ENCODE results near the gene INMT. TPM values are rescaled to one million over a fixed set of nuclear protein-coding genes. Genes with fewer than 3 reads are reported as not detected.

INMT gene
- polyA plus RNA-seq, 1 of the 3 experiments (the other 2 are of a cell fraction), result not detected

- no peaks in the 10 kb centered on the region for H4K20me1 ChIP-seq (ENCODE audit: insufficient read depth)
- H3K9ac ChIP-seq, result no peak overlapping the region
- no peak overlapping the region for H3K27ac ChIP-seq (ENCODE audit: low read depth in 2 of 2, low read length in 1 of 2)
- WGBS (ENCODE audit: low lambda C conversion rate), result 86% methylated on average over 2 of the region's 2 CpGs
- no peak overlapping the region for H2AFZ ChIP-seq (ENCODE audit: low read depth)
- no peaks in the 10 kb centered on the region for H3K9me3 ChIP-seq
- ChIA-PET CTCF (interaction anchor here (1.1 to 3.8 kb wide), 4 partner anchors 11 to 162 kb away, joined by 3 to 47 read pairs (median 3); no protein-coding TSS in a partner anchor), POLR2A (no interaction called here)
- H3K36me3 ChIP-seq (replicated peaks in 1 of 2; ENCODE audit: control insufficient read depth in 1 of 2, insufficient read depth in 2 of 2, low read length in 1 of 2), result no peaks in the 10 kb centered on the region
- no peak overlapping the region for H3K4me3 ChIP-seq (ENCODE audit: low read depth in 2 of 2, low read length in 1 of 2)
- H3K9me2 ChIP-seq, result no peaks in the 10 kb centered on the region
- H3K79me2 ChIP-seq (ENCODE audit: insufficient read depth), result no peaks in the 10 kb centered on the region
- H3K27me3 ChIP-seq (ENCODE audit: insufficient read depth), result peaks cover 48% of the 10 kb centered on the region
- no peak overlapping the region for H3K4me2 ChIP-seq
- TF ChIP-seq EZH2phosphoT487 (IDR thresholded peaks at IDR 0.05; ENCODE audit: borderline replicate concordance, low read depth), result no peak
- no peak for TF ChIP-seq EP300 (IDR thresholded peaks at IDR 0.05; ENCODE audit: borderline replicate concordance in 1 of 2, low read depth in 1 of 2, low read length in 1 of 2)
- TF ChIP-seq RAD21 (IDR thresholded peaks at IDR 0.05; ENCODE audit: low read length), result no peak
- TF ChIP-seq REST (IDR thresholded peaks at IDR 0.05; ENCODE audit: low read depth, low read length), result no peak
- no peak for TF ChIP-seq ELF1 (IDR thresholded peaks at IDR 0.05)
- TF ChIP-seq FOXJ3 (CRISPR knock-in tag; IDR thresholded peaks at IDR 0.05), result no peak
- no peak for TF ChIP-seq RXRA (IDR thresholded peaks at IDR 0.05; ENCODE audit: borderline replicate concordance, low read depth)
- no peak for DNase-seq
- H3F3A ChIP-seq (replicated peaks; ENCODE audit: insufficient read depth), result no peaks in the 10 kb centered on the region
- peaks cover 0 to 5% of the 10 kb centered on the region in 2 experiments; a peak in 1 of 4 replicates for H3K4me1 ChIP-seq (ENCODE audit: control insufficient read depth in 1 of 2, insufficient read depth in 2 of 2, low read depth in 1 of 2, low read length in 1 of 2)
These were observed 21.8 kb upstream of the INMT start for GRCh38 chr7:30730097-30730496.

- DNase-seq, result no peak
- Histone ChIP-seq H3K36me3 (replicated peaks in 1 of 2; ENCODE audit: control insufficient read depth in 1 of 2, insufficient read depth in 2 of 2, low read length in 1 of 2) (no peaks in the 10 kb centered on the region), H3K79me2 (ENCODE audit: insufficient read depth) (no peaks in the 10 kb centered on the region), H3K9ac (no peak overlapping the region), H3K9me3 (no peaks in the 10 kb centered on the region), H3F3A (replicated peaks; ENCODE audit: insufficient read depth) (no peaks in the 10 kb centered on the region), H3K4me3 (ENCODE audit: low read depth in 2 of 2, low read length in 1 of 2) (no peak overlapping the region), H3K27ac (ENCODE audit: low read depth in 2 of 2, low read length in 1 of 2) (no peak overlapping the region), H3K9me2 (no peaks in the 10 kb centered on the region), H4K20me1 (ENCODE audit: insufficient read depth) (no peaks in the 10 kb centered on the region), H2AFZ (ENCODE audit: low read depth) (no peak overlapping the region), H3K27me3 (ENCODE audit: insufficient read depth) (peaks cover 49% of the 10 kb centered on the region), H3K4me1 (ENCODE audit: control insufficient read depth in 1 of 2, insufficient read depth in 2 of 2, low read depth in 1 of 2, low read length in 1 of 2) (peaks cover 0 to 5% of the 10 kb centered on the region in 2 experiments; a peak in 1 of 4 replicates), H3K4me2 (no peak overlapping the region)
- 56% methylated on average over 4 of the region's 4 CpGs for WGBS (ENCODE audit: low lambda C conversion rate)
- POLR2A ChIA-PET, result no interaction called here
- TF ChIP-seq GABPA (IDR thresholded peaks at IDR 0.05; ENCODE audit: low read depth), result no peak
- CTCF ChIA-PET, result interaction anchor here (0.8 to 3.8 kb wide), 6 partner anchors 10 to 403 kb away, joined by 3 to 47 read pairs (median 4); partner anchors contain the start of gene CRHR2
These were observed 20.9 kb upstream of the INMT start for GRCh38 chr7:30730996-30731395.

Measured in SK-N-SH (cell line).